HG02852 (cell line): ENCODE results near the gene WNT3A.

Source experiments
- ATAC-seq: cut with Tn5 transposase; IDR thresholded peaks from one replicate; pipeline ENCODE4 v1.9.1; 2021; ENCODE audit warnings: mild to moderate bottlenecking, moderate library complexity; ENCODE audit not compliant: unreplicated experiment

Gene WNT3A

DNA sequence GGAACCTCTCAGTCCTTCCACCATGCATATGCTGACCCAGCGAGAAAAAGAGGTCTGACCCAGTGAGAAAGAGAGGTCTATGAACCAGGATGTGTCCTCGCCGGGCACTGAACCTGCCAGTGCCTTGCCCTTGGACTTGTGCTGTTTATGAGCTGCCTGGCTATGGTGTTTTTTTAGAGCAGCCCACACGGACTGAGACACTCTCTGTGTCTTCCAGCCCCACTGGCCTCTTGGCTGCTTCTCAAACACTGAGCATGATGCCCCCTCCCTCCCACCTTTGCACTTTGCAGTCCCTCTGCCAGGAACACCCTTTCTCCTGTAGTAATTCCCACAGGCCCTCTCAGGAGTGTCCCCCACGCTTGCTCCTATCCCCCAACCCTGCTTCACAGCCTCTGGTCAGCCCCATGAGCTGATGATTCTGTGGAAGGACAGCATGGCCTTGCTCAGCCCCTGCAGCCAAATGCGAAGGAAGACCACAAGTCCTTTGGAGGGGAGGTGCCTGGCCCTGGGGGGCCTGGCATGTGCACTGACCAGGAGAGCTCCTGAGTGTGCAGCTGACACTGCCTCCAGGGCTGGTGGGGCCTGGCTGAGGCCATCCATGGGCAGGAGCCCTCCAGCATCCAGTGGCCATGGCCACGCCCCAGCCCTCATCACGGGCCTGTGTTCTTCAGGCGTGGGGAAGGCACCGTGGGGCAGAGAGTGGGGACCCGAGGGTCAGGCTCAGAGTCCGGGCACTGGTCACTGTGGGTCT, 23.8 kb downstream of the WNT3A start:
- ATAC-seq, result no peak

- ATAC-seq, result no peak
Observed at GRCh38 chr1:228031276-228031995, 24.6 kb downstream of the WNT3A start.

DNA sequence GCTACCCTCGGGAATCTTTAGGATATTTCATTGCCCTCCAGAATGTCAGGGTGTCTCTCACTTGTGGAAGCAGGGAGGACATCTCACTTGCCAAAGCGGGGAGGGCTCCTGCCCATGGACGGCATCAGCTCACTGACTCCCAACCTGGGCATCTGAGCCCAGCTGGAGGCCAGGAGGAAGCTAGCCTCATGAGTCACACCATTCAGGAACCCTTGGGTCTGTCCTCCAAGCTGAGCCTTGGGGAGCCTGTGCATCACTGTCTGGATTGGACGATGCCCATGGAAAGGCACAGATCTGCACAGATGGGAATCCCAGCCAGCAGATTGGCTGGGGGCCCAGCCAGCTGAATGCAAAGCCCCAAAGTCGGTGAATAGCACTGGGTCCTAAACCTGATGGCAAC, 25.2 kb downstream of the WNT3A start:
- ATAC-seq, result no peak

DNA sequence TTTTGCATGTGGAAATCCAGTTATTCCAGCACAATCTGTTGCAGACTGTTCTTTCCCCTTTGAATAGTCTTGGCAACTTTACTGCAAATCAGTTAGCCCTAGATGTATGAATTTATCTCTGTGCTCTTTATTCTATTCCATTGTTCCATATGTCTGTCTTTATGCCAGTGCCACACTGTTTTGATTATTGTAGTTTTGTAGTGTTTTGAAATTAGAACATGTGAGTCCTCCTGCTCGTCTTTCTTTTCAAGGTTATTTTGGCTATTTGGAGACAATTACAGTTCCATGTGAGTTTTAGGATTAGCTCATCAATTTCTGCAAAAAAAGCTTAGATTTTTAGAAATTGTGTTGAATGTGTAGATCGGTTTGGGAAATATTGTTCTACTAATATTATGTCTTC, 26.6 kb downstream of the WNT3A start:
- ATAC-seq, result no peak

GRCh38 chr1:228034954-228035837, 28.4 kb downstream of the WNT3A start:
- ATAC-seq, result no peak

GRCh38 chr1:228035844-228036243, 29.0 kb downstream of the WNT3A start:
- ATAC-seq, result no peak

- ATAC-seq, result no peak
Observed at GRCh38 chr1:228036701-228037231, 30.0 kb downstream of the WNT3A start.

GRCh38 chr1:228037401-228038386, 30.9 kb downstream of the WNT3A start:
- peak; percentile 84 for ATAC-seq

GRCh38 chr1:228038387-228039005, 31.7 kb downstream of the WNT3A start:
- no peak for ATAC-seq

DNA sequence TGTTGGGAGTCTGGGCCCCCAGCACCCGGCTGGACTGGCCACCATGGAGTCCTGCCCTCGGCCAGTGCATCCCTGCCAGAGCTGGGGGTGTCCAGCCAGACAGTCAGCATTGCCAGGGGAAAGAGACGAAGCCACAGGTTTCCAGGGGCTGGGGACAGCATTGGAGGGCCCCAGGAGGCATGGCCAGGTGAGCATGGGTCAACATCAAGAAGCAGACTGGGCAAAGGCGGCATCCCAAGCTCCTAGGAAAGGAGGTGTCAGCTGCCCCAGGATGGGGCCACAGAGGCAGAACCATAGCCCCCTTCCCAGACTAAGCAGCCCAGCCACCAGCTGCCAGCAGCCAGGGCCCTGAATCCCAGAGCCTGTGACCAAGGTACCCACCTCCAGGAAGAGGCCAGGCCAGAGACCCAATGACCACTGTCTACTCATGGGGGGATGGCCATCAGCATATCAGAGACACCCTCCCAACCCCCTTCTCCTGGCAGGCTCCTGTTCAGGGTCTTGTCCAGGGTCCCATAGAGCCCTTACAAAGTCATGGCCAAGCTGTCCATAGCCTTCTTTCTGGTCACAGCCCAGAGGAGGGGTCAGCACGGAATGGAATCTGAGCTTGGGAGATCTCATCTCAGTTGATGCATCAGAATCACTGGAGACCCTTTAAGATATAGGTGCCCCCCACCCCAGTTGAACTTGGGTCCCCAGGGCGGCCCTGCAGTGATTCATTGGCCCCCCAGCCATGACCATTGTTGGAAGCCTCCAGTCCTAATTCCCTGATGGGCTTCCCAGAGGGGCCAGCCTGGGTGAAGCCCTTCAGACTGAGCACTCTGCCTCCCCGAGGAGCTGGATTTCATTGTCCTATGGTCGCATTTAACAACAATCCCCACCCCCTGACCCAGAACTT, 32.5 kb downstream of the WNT3A start:
- no peak for ATAC-seq

DNA sequence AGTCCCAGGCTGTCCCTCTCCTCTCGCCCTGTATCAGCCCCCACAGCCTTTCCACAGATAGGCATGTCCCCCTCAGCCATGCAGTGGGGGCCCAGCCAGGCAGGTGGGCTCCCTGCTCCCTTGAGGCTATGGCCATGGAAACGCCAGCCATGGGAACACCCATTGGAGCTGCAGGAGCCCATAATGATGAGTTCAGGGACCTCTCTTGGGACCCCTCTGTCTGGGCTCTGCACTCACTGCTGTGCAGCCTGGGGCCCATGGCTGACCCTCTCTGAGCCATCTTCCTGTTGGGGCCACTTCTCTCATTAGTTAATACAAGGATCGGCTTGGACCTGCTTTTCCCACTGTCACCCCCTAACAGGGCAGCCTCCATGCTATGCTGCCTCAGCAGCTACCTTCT, 33.2 kb downstream of the WNT3A start:
- ATAC-seq, result no peak

- ATAC-seq, result no peak
Observed at GRCh38 chr1:228041316-228041715, 34.5 kb downstream of the WNT3A start.

- ATAC-seq, result no peak
Observed at GRCh38 chr1:228042508-228042907, 35.7 kb downstream of the WNT3A start.

GRCh38 chr1:228043281-228043848, 36.6 kb downstream of the WNT3A start:
- ATAC-seq, result no peak

GRCh38 chr1:228044961-228045360, 38.2 kb downstream of the WNT3A start:
- no peak for ATAC-seq

DNA sequence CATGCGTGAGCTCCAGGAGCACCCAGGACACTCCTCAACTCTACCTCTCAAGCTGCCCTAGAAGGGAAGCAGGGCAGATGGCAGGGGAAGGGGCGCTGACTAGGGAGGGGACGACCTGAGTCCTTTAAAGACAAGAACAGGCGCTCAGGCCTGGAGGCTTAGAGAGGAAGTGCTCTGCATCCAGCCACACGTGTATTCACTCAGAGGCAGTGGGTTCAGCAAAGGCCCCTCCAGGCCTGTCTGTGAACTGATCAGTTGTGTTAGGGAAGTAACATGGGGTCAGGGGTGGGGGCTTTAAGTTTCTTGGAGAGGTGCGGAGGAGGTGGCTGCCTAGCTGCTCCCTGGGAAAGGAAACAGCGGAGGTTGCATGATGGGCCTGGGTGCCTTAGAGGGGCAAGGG, 38.6 kb downstream of the WNT3A start:
- no peak for ATAC-seq

GRCh38 chr1:228045871-228046270, 39.1 kb downstream of the WNT3A start:
- no peak for ATAC-seq
